GM12878 (cell line): ENCODE data around the gene INF2. TPM values are rescaled to one million over a fixed set of nuclear protein-coding genes. Genes with fewer than 3 reads are reported as not detected.

ENCODE experiments used
- ATF3 ChIP-seq: IDR thresholded peaks from 2 replicates; pipeline ENCODE4 v1.6.1; 2011; ENCODE audit warnings: low read depth, mild to moderate bottlenecking, low read length, moderate library complexity, borderline replicate concordance; ENCODE audit errors: extremely low read depth
- BACH1 ChIP-seq: fragments of 450-650 bp; IDR thresholded peaks from 2 replicates; pipeline ENCODE4 v1.6.1; 2017; ENCODE audit warnings: mild to moderate bottlenecking, borderline replicate concordance
- BMI1 ChIP-seq: fragments of 450-650 bp; IDR thresholded peaks from 2 replicates; pipeline ENCODE4 v1.6.1; 2016; ENCODE audit warnings: mild to moderate bottlenecking, moderate library complexity, borderline replicate concordance
- CEBPZ ChIP-seq: fragments of 150-350 bp; IDR thresholded peaks from 2 replicates; pipeline ENCODE4 v1.6.1; 2016; ENCODE audit warnings: low read depth, low read length
- CHD1 ChIP-seq: IDR thresholded peaks from 2 replicates; pipeline ENCODE4 v1.6.1; 2012; ENCODE audit warnings: low read depth, low read length, improper control_type of control experiment
- HCFC1 ChIP-seq: fragments of 150-350 bp; IDR thresholded peaks from 2 replicates; pipeline ENCODE4 v1.6.1; 2014; ENCODE audit warnings: low read length
- IKZF1 ChIP-seq: fragments of 450-650 bp; conservative IDR thresholded peaks from 2 replicates; pipeline ENCODE4 v1.6.1; 2017; ENCODE audit warnings: antibody characterized with exemption, mild to moderate bottlenecking
- KDM1A ChIP-seq: fragments of 200-600 bp; sonication (generic); IDR thresholded peaks from 2 replicates; pipeline ENCODE4 v1.6.1; 2016; ENCODE audit warnings: borderline replicate concordance
- MTA3 ChIP-seq: IDR thresholded peaks from 2 replicates; pipeline ENCODE4 v1.6.1; 2012; ENCODE audit warnings: low read length, inconsistent platforms, borderline replicate concordance
- NFXL1 ChIP-seq: fragments of 450-650 bp; IDR thresholded peaks from 2 replicates; pipeline ENCODE4 v1.6.1; 2017; ENCODE audit warnings: antibody characterized with exemption, mild to moderate bottlenecking, borderline replicate concordance
- NFYA ChIP-seq: IDR thresholded peaks from 2 replicates; pipeline ENCODE4 v1.6.1; 2011; ENCODE audit warnings: low read depth, mild to moderate bottlenecking, low read length, improper control_type of control experiment, borderline replicate concordance
- RAD21 ChIP-seq: IDR thresholded peaks from 2 replicates; pipeline ENCODE4 v1.6.1; 2011; ENCODE audit warnings: mild to moderate bottlenecking, low read depth, low read length, moderate library complexity; ENCODE audit not compliant: insufficient read depth
- SRF ChIP-seq, 2 experiments: IDR thresholded peaks; 2 replicates each; pipeline ENCODE4 v1.6.1; 2011; ENCODE audit warnings: low read depth in 2 of 2, low read length in 2 of 2, mild to moderate bottlenecking in 1 of 2, moderate library complexity in 1 of 2
- STAT1 ChIP-seq: fragments of 450-650 bp; conservative IDR thresholded peaks from 2 replicates; pipeline ENCODE4 v1.6.1; 2014; ENCODE audit warnings: antibody characterized with exemption, mild to moderate bottlenecking
- YY1 ChIP-seq: IDR thresholded peaks from 2 replicates; pipeline ENCODE4 v1.6.1; 2011; ENCODE audit warnings: low read depth, mild to moderate bottlenecking, low read length
- ZBTB33 ChIP-seq: fragments of 450-650 bp; IDR thresholded peaks from 2 replicates; pipeline ENCODE4 v1.6.1; 2017; ENCODE audit warnings: mild to moderate bottlenecking
- ZNF622 ChIP-seq: fragments of 450-650 bp; IDR thresholded peaks from 2 replicates; pipeline ENCODE4 v1.6.1; 2017; ENCODE audit warnings: mild to moderate bottlenecking, inconsistent platforms
- polyA plus RNA-seq, 11 experiments: library from polyadenylated mRNA; depleted of rRNA in 4 of 11; unstranded in 6 of 11; stranded (reverse) in 5 of 11; fragments of >200 nt; fragmentation: Nextera tagmentation in 4 of 11; fragmentation: Illumina TruSeq in 1 of 11; extraction: Ambion mirVana in 4 of 11; extraction: Trizol in 1 of 11; gene quantifications; 1 replicate in 1 of 11; 2 replicates in 10 of 11; pipeline versions ENCODE4 v1.2.1 to v1.2.3, GENCODE V29; 2011 to 2016; ENCODE audit warnings: inconsistent platforms in 2 of 11, missing spikeins in 2 of 11, low read depth in 1 of 11
- total RNA-seq, 4 experiments: library from RNA; depleted of rRNA in 3 of 4; stranded (reverse); fragments of >200 nt in 3 of 4; fragmentation: Illumina TruSeq in 1 of 4; extraction: Trizol in 1 of 4; gene quantifications; 2 replicates each; pipeline versions ENCODE4 v1.2.1 to v1.2.3, GENCODE V29; 2013 to 2021
- TF ChIP-seq, protein P1 (sequence below): fragments of 450-650 bp; IDR thresholded peaks from 2 replicates; pipeline ENCODE4 v1.6.1; 2016; ENCODE audit warnings: mild to moderate bottlenecking
- TF ChIP-seq, protein P2 (sequence below): IDR thresholded peaks from 2 replicates; pipeline ENCODE4 v1.6.1; 2011; ENCODE audit warnings: borderline replicate concordance, low read depth, mild to moderate bottlenecking, moderate library complexity, mixed read lengths, low read length; ENCODE audit not compliant: insufficient read depth; ENCODE audit errors: extremely low read length
- TF ChIP-seq, protein P3 (sequence below), 3 experiments: IDR thresholded peaks in 2 of 3; conservative IDR thresholded peaks in 1 of 3; 2 replicates each; pipeline ENCODE4 v1.5.1; 2011; ENCODE audit warnings: low read depth in 3 of 3, low read length in 3 of 3, mild to moderate bottlenecking in 3 of 3, control low read depth in 2 of 3, moderate library complexity in 2 of 3, inconsistent platforms in 1 of 3, mixed read lengths in 1 of 3; ENCODE audit not compliant: control insufficient read depth in 2 of 3, insufficient read depth in 1 of 3; ENCODE audit errors: extremely low read depth in 1 of 3

INF2 gene
- total and polyA plus RNA-seq, 10 of the 15 experiments (the other 5 are each of a cell fraction or from before 2014, with no cell fraction given) = 0.72 to 43.2 (median 8.3) TPM

GRCh38 chr14:104689109-104689880, at the start of gene INF2 (continued):
- no peak for TF ChIP-seq NFXL1
- TF ChIP-seq HCFC1 = no peak
- no peak for TF ChIP-seq MTA3
- TF ChIP-seq STAT1 = no peak
- TF ChIP-seq SRF (IDR thresholded peaks at IDR 0.05; ENCODE audit: low read depth in 2 of 2, low read length in 2 of 2) = no peak; a peak in 1 of 4 replicates
- no peak for TF ChIP-seq BMI1
- TF ChIP-seq, protein P1, sequence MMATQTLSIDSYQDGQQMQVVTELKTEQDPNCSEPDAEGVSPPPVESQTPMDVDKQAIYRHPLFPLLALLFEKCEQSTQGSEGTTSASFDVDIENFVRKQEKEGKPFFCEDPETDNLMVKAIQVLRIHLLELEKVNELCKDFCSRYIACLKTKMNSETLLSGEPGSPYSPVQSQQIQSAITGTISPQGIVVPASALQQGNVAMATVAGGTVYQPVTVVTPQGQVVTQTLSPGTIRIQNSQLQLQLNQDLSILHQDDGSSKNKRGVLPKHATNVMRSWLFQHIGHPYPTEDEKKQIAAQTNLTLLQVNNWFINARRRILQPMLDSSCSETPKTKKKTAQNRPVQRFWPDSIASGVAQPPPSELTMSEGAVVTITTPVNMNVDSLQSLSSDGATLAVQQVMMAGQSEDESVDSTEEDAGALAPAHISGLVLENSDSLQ = no peak
- no peak for TF ChIP-seq KDM1A
- no peak for TF ChIP-seq ZNF622
- peak; percentile 49; the same call in 1 of the 2 replicates for TF ChIP-seq BACH1
- TF ChIP-seq YY1 = no peak
- no peak for TF ChIP-seq CHD1
- TF ChIP-seq RAD21 = no peak
- TF ChIP-seq CEBPZ = no peak
- no peak for TF ChIP-seq NFYA
- no peak for TF ChIP-seq ATF3
- TF ChIP-seq, protein P2, sequence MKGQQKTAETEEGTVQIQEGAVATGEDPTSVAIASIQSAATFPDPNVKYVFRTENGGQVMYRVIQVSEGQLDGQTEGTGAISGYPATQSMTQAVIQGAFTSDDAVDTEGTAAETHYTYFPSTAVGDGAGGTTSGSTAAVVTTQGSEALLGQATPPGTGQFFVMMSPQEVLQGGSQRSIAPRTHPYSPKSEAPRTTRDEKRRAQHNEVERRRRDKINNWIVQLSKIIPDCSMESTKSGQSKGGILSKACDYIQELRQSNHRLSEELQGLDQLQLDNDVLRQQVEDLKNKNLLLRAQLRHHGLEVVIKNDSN = peak; percentile 37
- TF ChIP-seq, protein P3, sequence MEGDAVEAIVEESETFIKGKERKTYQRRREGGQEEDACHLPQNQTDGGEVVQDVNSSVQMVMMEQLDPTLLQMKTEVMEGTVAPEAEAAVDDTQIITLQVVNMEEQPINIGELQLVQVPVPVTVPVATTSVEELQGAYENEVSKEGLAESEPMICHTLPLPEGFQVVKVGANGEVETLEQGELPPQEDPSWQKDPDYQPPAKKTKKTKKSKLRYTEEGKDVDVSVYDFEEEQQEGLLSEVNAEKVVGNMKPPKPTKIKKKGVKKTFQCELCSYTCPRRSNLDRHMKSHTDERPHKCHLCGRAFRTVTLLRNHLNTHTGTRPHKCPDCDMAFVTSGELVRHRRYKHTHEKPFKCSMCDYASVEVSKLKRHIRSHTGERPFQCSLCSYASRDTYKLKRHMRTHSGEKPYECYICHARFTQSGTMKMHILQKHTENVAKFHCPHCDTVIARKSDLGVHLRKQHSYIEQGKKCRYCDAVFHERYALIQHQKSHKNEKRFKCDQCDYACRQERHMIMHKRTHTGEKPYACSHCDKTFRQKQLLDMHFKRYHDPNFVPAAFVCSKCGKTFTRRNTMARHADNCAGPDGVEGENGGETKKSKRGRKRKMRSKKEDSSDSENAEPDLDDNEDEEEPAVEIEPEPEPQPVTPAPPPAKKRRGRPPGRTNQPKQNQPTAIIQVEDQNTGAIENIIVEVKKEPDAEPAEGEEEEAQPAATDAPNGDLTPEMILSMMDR (IDR thresholded peaks at IDR 0.05 in 2 of 3, conservative IDR thresholded peaks at IDR 0.05 in 1 of 3; ENCODE audit: control insufficient read depth in 2 of 3, extremely low read depth in 1 of 3, insufficient read depth in 1 of 3, low read depth in 3 of 3, low read length in 3 of 3) = no peak; a peak in 1 of 6 replicates
- no peak for TF ChIP-seq ZBTB33
- TF ChIP-seq IKZF1 = no peak
